Measurements from ENCODE around the gene FAT1. TPM values are rescaled to one million over a fixed set of nuclear protein-coding genes. Genes with fewer than 3 reads are reported as not detected.

Gene FAT1
- total and polyA plus RNA-seq, 2 donors (not counting 1 experiment from before 2014, with no cell fraction given): 151 to 729 TPM

DNA sequence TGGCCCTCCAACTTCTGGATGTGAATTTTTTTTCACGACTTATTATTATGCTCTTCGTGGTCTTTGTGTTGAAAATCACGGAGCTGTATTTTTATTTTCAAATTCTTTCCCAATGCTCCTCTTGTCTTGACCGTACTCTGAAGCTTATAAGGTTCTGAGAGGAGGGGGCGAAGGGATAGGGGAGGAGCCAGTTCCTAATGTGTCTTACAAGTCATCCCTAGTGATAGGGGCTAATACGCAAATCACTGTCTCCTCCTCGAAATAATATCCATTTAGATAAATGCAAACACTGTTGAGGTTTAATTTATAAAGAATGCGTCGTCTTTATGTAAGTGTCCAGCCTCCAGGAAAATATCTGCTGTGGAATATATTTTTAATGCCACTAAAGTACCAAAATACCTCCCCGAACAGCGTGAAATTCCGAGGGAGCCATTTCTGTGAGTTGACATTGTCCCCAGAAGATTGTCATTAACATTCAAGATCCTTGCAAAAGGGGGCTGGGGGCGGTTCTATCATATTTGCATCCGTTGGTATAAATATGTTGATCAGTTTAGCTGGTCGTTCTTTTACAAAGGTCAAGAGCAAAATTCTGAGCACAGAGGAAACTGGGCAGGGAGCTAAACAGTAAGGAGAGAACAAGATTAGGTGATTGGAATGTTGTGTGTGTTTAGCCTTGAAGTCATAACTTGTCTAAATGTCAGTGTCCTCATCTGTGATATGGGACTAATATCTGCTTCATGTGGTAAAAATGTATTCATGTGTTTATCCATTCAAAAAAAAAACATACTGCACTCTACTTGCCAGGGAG, 3.7 kb upstream of the FAT1 start:
- peak in 1 of 2 donors; percentile 50 for DNase-seq (ENCODE audit: low read depth in 2 of 2)
- Histone ChIP-seq H3K4me2 (ENCODE audit: extremely low read depth, insufficient read depth, low read length) (peak overlapping the region; percentile 89), H3K9ac (ENCODE audit: insufficient read depth, low read length) (peak overlapping the region; percentile 85), H3K36me3 (ENCODE audit: control insufficient read depth, insufficient read depth, low read length) (no peaks in the 10 kb centered on the region), H3K9me3 (ENCODE audit: control insufficient read depth, insufficient read depth, low read depth, low read length) (no peaks in the 10 kb centered on the region), H3K4me1 (ENCODE audit: control insufficient read depth, extremely low read depth, insufficient read depth, low read length) (peaks cover 5% of the 10 kb centered on the region), H4K20me1 (ENCODE audit: control insufficient read depth, extremely low read depth, insufficient read depth, low read length) (no peaks in the 10 kb centered on the region), H3K4me3 (replicated peaks in 1 of 4; ENCODE audit: control extremely low read depth in 1 of 4, insufficient read depth in 1 of 4, low read depth in 3 of 4, low read length in 4 of 4) (peak overlapping the region; percentile 78 to 99 (median 95)), H3K27me3 (ENCODE audit: control insufficient read depth, insufficient read depth, low read length) (no peaks in the 10 kb centered on the region), H3K27ac (ENCODE audit: insufficient read depth, low read length) (peak overlapping the region; percentile 96), H2AFZ (ENCODE audit: low read length) (peak overlapping the region; percentile 31), H3K79me2 (ENCODE audit: control insufficient read depth, insufficient read depth, low read length) (peaks cover 38% of the 10 kb centered on the region)
- TF ChIP-seq CTCF (conservative IDR thresholded peaks at IDR 0.05 in 1 of 2, IDR thresholded peaks at IDR 0.05 in 1 of 2; ENCODE audit: low read depth in 1 of 2, low read length in 2 of 2): no peak
- TF ChIP-seq EZH2 (IDR thresholded peaks at IDR 0.05; ENCODE audit: low read length, missing control alignments): no peak

DNA sequence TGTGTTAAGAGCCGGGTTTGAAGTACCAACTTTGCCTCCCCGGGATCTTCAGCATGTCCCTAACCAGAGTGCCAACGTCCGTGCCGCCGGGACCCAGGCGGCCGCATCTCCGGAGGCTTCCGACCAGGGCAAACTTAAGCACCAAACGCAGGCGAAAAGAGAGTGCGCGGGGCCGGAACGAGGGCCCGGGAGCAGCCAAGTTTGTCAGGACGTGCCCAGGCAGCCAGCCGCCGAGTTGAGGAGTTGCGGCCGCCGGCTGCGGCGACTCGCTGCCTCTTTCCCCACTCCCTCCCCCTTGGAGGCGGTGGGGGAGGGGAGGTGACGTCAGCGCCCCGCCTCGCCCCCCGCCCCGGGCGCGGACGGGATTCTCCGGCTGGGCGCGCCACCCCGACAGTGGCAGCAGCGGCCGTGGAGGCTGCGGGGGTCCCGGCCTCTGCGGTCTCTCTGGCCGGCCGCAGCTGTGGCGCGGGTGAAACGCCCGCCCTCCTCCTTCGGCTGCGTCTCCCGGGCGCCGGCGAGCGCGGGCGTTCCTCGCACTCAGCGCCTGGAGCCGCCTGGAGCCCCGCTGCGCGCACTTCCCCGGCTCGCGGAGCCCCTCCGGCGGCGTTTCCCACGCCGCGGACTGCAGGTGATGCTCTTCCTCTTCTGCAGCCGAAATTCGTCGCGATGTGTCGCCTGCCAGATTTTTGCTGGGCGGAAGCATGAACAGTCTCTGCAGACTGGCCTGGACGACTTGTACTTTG, 2.9 kb upstream of the FAT1 start:
- H3K9ac ChIP-seq (ENCODE audit: insufficient read depth, low read length): peak overlapping the region; percentile 85
- peak overlapping the region; percentile 96 for H3K27ac ChIP-seq (ENCODE audit: insufficient read depth, low read length)
- TF ChIP-seq EZH2 (IDR thresholded peaks at IDR 0.05; ENCODE audit: low read length, missing control alignments) (no peak), CTCF (conservative IDR thresholded peaks at IDR 0.05 in 1 of 2, IDR thresholded peaks at IDR 0.05 in 1 of 2; ENCODE audit: low read depth in 1 of 2, low read length in 2 of 2) (no peak)
- H4K20me1 ChIP-seq (ENCODE audit: control insufficient read depth, extremely low read depth, insufficient read depth, low read length): no peaks in the 10 kb centered on the region
- no peaks in the 10 kb centered on the region for H3K36me3 ChIP-seq (ENCODE audit: control insufficient read depth, insufficient read depth, low read length)
- H2AFZ ChIP-seq (ENCODE audit: low read length): peak overlapping the region; percentile 52
- DNase-seq (ENCODE audit: low read depth in 2 of 2): peak; percentile 79 to 84
- no peaks in the 10 kb centered on the region for H3K9me3 ChIP-seq (ENCODE audit: control insufficient read depth, insufficient read depth, low read depth, low read length)
- peaks cover 45% of the 10 kb centered on the region for H3K79me2 ChIP-seq (ENCODE audit: control insufficient read depth, insufficient read depth, low read length)
- H3K4me3 ChIP-seq (replicated peaks in 1 of 4; ENCODE audit: control extremely low read depth in 1 of 4, insufficient read depth in 1 of 4, low read depth in 3 of 4, low read length in 4 of 4): peak overlapping the region; percentile 94 to 99 (median 95)
- H3K27me3 ChIP-seq (ENCODE audit: control insufficient read depth, insufficient read depth, low read length): no peaks in the 10 kb centered on the region
- H3K4me2 ChIP-seq (ENCODE audit: extremely low read depth, insufficient read depth, low read length): peak overlapping the region; percentile 89
- peaks cover 5% of the 10 kb centered on the region for H3K4me1 ChIP-seq (ENCODE audit: control insufficient read depth, extremely low read depth, insufficient read depth, low read length)

Data from fibroblast of lung (primary cell).